Left lung (tissue), 10 donors: Measurements from ENCODE around the gene DDIT4. TPM values are rescaled to one million over a fixed set of nuclear protein-coding genes. Genes with fewer than 3 reads are reported as not detected.

Source experiments
- ATAC-seq: fragments of 200-7000 bp; cut with Tn5 transposase; one replicate; pipeline ENCODE4 v1.9.1; 2020; ENCODE audit warnings: moderate library complexity
- DNase-seq, 4 donors: peaks; one replicate each; pipeline ENCODE4 v3.0.0-alpha.2; 2013 to 2020
- H3K27ac ChIP-seq, 2 donors: fragments of 200-600 bp; sonication (generic) in 1 of 2; one replicate each; pipeline versions ENCODE4 v1.5.0 to v1.8.0; 2020 to 2021
- H3K27me3 ChIP-seq, 2 donors: fragments of 200-600 bp; sonication (generic) in 1 of 2; one replicate each; pipeline versions ENCODE4 v1.5.0 to v1.8.0; 2020 to 2021
- H3K36me3 ChIP-seq, 2 donors: fragments of 200-600 bp; sonication (generic) in 1 of 2; one replicate each; pipeline versions ENCODE4 v1.5.0 to v1.8.0; 2020 to 2021
- H3K4me1 ChIP-seq, 2 donors: fragments of 200-600 bp; one replicate each; pipeline ENCODE4 v1.8.0; 2021
- H3K4me3 ChIP-seq, 2 donors: fragments of 200-600 bp; sonication (generic) in 1 of 2; one replicate each; pipeline versions ENCODE4 v1.5.0 to v1.8.0; 2020 to 2021; ENCODE audit warnings: mild to moderate bottlenecking in 1 of 2
- H3K9me3 ChIP-seq, 2 donors: fragments of 200-600 bp; sonication (generic) in 1 of 2; one replicate each; pipeline versions ENCODE4 v1.5.0 to v1.8.0; 2020 to 2021
- CTCF ChIP-seq, 2 donors: fragments of 200-600 bp; sonication (generic) in 1 of 2; IDR thresholded peaks; one replicate each; pipeline versions ENCODE4 v1.5.0 to v1.8.0; 2021; ENCODE audit warnings: antibody characterized with exemption in 2 of 2
- intact Hi-C, 2 donors: fragments of 100-400 bp; cut with DNase I; formaldehyde crosslinking; loops; one replicate each; pipeline versions ENCODE4 v1.11.2 to v1.14.2; 2022
- polyA plus RNA-seq, 6 donors: library from polyadenylated mRNA; unstranded; fragments of 120-200 nt; gene quantifications; one replicate each; pipeline ENCODE4 v1.2.1, GENCODE V29; 2013; ENCODE audit not compliant: insufficient read length in 6 of 6
- total RNA-seq, 2 donors: library from RNA; stranded (reverse); fragmentation: NEBNext Ultra II Directional; extraction: Animal tissue kit (Norgen Biotek cat#: 25700); gene quantifications; one replicate each; pipeline ENCODE4 v1.2.1, GENCODE V29; 2021
- donor health status: DM: no; HTN: yes; CAD: no.
- donor health status: DM: no; HTN: no; CAD: no.

DDIT4 gene
- total and polyA plus RNA-seq, 8 donors, result 40.7 to 98.7 (median 56.4) TPM

- DNase-seq, result peak in 1 of 4 donors; percentile 26
- peak overlapping the region in 1 of 2 donors; percentile 87 for H3K27ac ChIP-seq
- no peak overlapping the region for H3K4me3 ChIP-seq
- intact Hi-C loops, result loop anchor here in 1 of 2 donors (10.0 kb wide), 1 partner anchor 64 kb away; no protein-coding TSS in a partner anchor
- ATAC-seq, result no peak
- H3K4me1 ChIP-seq, result peaks cover 12 to 30% of the 10 kb centered on the region in 2 donors
- H3K36me3 ChIP-seq, result peaks cover 0 to 13% of the 10 kb centered on the region in 2 donors
- no peak for TF ChIP-seq CTCF (IDR thresholded peaks at IDR 0.05)
- H3K9me3 ChIP-seq, result no peaks in the 10 kb centered on the region
- no peaks in the 10 kb centered on the region for H3K27me3 ChIP-seq
Observed at GRCh38 chr10:72270607-72271281, 3.0 kb upstream of the DDIT4 start.

GRCh38 chr10:72272689-72273409 lies 875 bp upstream of the DDIT4 start:
- no peaks in the 10 kb centered on the region for H3K9me3 ChIP-seq
- peak in 1 of 2 donors; percentile 9 for TF ChIP-seq CTCF (IDR thresholded peaks at IDR 0.05)
- peaks cover 0 to 20% of the 10 kb centered on the region in 2 donors for H3K36me3 ChIP-seq
- ATAC-seq, result peak; percentile 67
- peak; percentile 87 to 94 (median 91) for DNase-seq
- peak overlapping the region; percentile 73 to 96 for H3K4me3 ChIP-seq
- H3K27ac ChIP-seq, result peak overlapping the region; percentile 87 to 99
- H3K27me3 ChIP-seq, result no peaks in the 10 kb centered on the region
- intact Hi-C loops, result loop anchor here in 1 of 2 donors (10.0 kb wide), 1 partner anchor 62 kb away; no protein-coding TSS in a partner anchor
- H3K4me1 ChIP-seq, result peaks cover 16 to 49% of the 10 kb centered on the region in 2 donors

- Histone ChIP-seq H3K27me3 (no peaks in the 10 kb centered on the region), H3K4me1 (peaks cover 16 to 49% of the 10 kb centered on the region in 2 donors), H3K9me3 (no peaks in the 10 kb centered on the region), H3K4me3 (peak overlapping the region; percentile 83 to 96), H3K36me3 (peaks cover 0 to 20% of the 10 kb centered on the region in 2 donors), H3K27ac (peak overlapping the region; percentile 87 to 99)
- DNase-seq (peak in 1 of 4 donors; percentile 87), ATAC-seq (peak; percentile 8)
- no peak for TF ChIP-seq CTCF (IDR thresholded peaks at IDR 0.05)
- intact Hi-C loops, result loop anchor here in 1 of 2 donors (10.0 kb wide), 1 partner anchor 61 kb away; no protein-coding TSS in a partner anchor
Observed at GRCh38 chr10:72274213-72274729, 547 bp downstream of the DDIT4 start.

- peaks cover 0 to 20% of the 10 kb centered on the region in 2 donors for H3K36me3 ChIP-seq
- no peaks in the 10 kb centered on the region for H3K9me3 ChIP-seq
- H3K27ac ChIP-seq, result peak overlapping the region; percentile 87 to 99
- peak; percentile 27 for ATAC-seq
- DNase-seq, result peak; percentile 51 to 90 (median 75)
- peak overlapping the region; percentile 83 to 96 for H3K4me3 ChIP-seq
- peak; percentile 48 to 57 for TF ChIP-seq CTCF (IDR thresholded peaks at IDR 0.05)
- intact Hi-C loops, result loop anchor here in 1 of 2 donors (10.0 kb wide), 1 partner anchor 60 kb away; no protein-coding TSS in a partner anchor
- peaks cover 16 to 49% of the 10 kb centered on the region in 2 donors for H3K4me1 ChIP-seq
- no peaks in the 10 kb centered on the region for H3K27me3 ChIP-seq
Observed at GRCh38 chr10:72274730-72275350, 1.1 kb downstream of the DDIT4 start.
